ENCODE results near the gene MYOM1.

MYOM1 gene

DNA sequence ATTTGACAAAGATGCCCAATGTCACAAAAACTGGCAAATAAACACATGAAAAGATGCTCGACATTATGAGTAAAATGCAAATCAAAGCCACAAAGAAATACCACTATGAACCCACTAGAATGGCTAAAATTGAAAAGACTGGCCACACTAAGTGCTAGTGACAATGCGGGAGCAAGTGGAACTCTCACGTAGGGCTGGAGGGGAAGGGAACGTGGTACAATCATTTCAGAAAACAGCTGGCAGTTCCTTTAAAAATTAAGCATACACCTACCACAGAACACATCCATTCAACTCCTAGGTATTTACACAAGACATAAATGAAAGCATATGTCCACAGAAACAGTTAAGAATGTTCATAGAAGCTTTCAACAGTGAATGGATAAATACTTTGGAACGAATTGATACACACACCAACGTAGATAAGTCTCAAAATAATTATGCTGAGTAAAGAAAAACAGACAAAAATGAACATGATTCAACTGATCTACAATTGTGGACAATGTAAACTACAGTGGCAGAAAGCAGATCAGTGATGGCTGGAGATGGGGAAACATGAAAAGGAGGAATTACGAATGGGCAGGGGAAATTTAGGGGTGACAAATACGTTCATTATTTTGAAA, 71.7 kb downstream of the MYOM1 start:
- no peak for DNase-seq

DNA sequence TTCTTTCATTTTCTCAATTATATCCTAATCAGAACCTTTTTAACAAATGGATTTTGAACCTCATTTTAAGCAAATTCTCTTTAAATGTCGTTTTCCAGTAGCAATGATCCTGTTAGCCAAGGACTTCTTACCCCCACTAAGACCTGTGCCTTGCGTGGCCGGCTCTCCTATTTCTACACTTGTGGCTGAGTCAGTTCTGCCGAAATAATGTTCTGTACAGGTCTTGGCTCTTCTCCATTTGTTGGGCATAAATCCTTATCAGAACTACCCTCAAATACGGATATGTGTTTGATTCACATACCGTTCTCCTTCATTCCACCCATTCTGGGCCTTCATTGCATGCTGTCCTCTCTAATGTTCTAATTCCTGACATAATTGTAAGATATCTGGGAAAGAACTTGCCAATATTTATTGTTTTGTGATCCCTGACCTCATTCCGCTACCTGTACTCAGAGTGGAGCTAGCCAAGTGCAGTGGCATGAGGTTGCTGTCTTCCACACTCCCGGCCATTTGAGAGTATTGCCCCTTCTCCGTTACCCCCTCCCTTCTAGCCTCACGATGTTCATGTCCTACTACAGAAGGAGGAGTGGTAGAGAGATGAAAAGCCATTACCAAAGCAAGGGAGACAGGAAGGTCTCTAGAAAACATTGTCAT, 78.7 kb downstream of the MYOM1 start:
- no peak for DNase-seq

DNA sequence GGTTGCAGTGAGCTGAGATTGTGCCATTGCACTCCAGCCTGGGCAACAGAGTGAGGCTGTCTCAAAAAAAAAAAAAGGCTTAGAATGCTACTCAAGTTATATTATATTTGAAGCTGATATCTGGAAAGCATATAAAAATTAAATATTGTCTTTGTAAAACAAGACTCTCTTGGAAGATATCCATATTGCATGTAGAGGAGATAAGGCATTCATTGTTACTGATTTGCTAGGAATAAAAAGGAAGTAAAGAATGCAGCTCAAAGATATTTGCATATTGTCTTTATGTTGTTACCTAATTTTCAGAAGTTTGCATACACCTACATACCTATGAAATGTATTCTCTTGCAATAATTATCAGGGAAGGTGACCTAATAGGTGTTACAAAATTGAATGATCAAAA, 79.4 kb downstream of the MYOM1 start:
- DNase-seq = no peak

DNA sequence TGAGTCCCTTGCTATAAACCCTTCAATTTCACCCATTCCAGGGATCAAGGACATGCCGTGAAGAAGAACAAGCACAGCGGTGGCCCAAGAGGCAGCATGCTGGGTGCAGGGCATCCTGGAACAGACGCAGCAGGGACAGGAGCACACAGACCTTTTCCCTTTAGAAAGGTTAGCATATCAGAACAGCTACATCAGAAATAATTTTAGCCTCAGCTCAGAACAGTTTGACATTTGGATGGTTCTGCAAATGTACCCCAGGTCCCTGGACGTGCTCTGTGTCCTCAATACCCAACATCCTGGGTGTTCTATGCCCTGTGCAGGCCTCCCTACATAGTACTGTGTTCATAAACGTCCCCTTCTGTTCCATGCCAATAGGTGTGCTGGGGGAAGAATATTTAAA, 80.4 kb downstream of the MYOM1 start:
- no peak for DNase-seq

DNA sequence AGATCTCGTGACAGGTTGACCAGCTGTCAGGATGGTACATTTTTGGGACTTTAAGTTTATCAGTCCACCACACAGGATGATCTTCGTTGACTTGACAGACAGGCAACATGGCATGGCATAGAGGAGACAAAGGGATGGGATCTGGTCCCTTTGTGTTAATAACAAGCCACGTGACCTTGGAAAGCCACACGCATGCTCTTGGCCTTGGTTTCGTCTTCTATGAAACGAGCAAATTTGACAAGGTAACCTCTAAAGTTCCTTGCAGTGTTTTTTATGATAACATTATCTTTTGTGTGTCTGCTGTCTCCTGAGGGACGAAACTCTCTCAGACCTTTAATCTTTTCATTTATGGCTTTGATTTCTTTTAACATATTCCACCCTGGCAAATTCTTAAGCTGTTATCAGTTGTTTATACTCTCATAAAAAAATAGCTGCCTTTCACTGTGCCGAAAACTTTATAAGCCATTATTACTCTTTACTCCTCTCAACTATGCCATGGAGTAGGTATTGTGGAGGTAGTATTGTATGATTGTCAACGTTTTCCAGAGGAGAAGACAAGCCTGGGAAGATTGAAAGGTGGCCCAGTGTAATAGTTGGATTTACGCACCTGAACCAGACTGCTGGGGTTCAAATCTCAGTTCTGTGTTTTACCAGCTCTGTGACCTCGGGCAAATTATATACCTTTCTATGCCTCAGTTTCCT, 81.3 kb downstream of the MYOM1 start:
- DNase-seq = no peak

DNA sequence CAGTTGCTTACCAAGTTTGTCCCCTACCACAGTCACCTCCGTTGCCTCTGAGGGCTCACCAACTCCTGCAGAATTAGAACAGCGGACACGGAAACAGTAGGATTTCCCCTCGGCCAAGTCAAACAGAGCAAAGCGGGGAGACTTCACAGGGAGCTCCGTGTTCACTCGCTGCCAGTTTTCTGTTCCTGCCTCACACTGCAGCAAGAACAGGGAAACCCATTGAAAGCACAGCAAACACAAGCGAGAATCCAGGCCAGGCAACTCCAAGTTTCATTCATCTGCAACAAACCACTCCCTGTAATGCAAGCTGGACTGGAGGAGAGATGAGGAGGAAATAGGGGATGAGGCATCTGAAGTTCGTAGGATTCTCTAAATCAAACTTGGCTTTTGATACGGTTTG, 84.2 kb downstream of the MYOM1 start:
- DNase-seq = no peak

DNA sequence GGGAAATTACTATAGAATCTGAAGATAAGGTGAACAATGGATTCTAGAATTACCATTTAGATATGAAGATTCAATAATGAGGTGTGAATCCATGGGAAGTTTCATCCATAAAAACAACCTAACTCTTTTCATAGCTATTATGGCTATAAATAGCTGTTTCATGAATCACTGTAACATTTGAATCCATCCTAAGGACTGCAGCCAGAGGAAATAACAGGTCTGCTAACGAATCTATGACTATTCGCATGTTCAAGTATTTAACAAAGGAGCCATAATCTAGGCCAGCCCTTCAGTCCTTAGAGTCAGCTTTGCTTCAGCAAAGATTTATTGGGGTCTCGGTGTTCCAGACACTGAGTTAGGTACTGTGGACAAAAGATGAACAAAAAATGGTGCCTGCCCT, 87.1 kb downstream of the MYOM1 start:
- DNase-seq = no peak

DNA sequence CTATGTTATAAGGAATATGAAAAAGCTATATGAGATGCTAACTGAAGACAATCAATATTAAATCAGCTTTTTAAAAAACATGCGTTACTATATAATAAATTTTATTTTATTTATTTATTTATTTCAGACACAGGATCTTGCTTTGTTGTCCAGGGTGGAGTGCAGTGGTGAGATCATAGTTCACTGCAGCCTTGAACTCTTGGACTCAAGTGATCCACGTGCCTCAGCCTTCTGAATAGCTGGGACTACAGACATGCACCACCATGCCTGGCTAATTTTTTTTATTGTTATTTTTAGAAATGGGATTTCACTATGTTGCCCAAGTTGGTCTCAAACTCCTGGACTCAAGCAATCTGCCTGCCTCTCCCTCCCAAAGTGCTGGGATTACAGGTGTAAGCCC, 89.4 kb downstream of the MYOM1 start:
- DNase-seq = no peak

DNA sequence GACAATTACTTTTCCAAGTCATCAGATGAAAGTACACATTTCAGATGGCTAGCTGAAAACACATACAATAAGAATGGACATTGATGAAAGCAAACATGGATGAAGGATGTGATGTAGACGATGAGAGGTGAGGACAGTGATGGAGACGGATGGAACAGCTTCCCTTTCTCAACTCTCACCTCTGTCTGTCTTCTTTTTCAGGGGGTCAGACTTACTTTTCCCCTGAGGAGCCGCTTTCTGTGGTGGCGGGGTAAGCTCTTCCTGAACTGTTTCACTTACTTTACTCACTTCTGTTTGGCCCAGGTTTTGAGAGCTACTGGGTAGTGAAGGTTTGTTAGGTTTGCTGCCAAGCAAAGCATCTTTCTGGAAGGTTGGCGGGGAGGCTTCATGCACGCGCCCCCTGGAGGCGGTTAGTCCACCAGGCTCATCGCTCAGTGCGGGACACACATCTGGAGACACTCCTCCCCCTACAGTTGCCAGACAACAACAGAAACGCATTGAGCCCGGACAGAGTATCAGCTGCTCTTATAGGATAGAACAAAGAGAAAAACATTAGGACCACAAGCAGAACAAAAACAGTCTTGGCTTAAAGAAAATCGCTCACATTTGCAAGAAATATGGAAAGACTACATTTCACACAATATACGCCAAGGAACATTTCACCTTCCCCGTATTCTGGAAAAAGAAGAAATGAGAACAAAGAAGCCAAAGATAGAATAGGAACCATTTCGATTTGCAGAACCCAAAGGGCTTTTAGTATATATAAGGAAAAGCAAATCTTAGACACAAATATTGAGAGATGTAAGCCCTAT, 90.5 kb downstream of the MYOM1 start:
- peak; percentile 51 for DNase-seq

DNA sequence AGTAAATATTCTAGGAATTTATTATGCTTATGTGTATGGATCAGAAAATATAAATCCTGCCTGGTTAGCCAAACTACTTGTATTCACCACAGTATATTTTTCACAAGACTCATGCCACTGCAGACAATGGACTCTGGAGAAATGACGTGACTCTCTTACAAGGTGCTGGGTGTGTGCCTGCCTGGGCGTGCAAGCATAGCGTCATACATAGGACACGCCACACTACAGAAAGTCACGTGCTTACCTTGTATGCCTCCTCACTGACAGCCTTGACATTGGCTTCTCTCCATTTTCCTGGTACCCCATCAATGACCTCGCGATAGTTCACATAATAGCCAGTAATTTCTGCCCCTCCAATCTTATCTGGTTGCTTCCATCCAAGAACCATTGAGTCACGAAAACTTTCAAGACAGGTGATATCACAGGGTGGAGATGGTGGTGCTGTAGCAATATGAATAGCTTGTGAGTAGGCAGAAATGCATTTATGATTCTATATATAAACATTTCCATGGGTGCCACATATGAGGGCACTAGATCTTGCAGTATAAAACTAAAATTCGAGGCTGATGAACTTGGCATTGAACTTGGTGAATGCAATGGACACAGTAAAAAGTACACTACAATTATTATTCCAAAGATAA, 93.2 kb downstream of the MYOM1 start:
- no peak for DNase-seq

DNA sequence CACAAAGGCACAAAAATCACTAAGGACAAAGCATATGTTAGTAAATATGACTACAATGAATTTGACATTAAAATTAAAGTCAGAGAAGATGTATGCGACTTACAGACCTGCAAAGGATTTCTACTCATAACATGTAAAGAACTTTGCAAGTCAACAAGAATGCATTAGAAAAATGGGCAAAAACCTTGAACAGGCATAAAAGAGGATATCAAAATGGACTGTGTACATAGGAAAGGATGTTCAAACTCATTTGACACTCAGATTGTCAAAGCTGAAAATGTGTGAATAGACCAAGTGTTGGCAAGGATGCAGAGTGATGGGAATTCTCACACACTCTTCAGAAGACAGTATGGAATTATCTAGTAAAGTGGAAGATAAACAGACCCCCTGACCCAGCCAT, 94.9 kb downstream of the MYOM1 start:
- DNase-seq = no peak

DNA sequence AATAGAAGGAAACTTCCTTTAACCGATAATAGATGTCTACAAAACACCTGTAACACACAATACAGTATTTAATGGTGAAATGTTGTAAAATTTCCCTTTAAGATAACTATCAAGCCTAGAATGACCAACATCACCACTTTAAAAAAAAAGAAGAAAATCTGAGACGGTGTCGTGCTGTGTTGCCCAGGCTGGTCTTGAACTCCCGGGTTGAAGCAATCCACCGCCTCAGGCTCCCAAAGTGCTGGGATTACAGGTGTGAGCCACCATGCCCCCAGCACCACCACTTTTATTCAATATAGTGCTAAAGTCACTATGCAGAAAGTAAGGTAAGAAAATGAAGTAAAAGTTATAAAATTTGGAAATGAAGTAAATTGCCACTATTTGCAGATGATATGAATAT, 96.9 kb downstream of the MYOM1 start:
- no peak for DNase-seq

DNA sequence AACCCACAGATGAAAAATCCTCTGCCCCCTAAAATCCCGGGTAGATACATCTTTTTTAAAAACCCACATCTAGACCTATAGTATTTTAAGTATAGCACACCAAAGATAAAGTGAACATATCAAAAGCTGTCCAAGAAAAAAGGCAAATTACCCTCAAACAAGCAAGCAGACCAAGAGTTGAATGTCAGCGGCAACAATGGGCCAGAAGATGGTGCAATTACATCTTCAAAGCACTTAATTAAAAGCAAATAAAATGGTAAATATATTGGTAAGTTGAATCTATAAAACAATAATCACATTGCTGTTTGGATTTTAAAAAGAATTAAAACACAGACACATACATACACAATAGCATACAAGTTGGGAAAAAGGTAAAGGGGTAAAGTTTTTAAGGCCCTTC, 98.5 kb downstream of the MYOM1 start:
- DNase-seq = no peak

DNA sequence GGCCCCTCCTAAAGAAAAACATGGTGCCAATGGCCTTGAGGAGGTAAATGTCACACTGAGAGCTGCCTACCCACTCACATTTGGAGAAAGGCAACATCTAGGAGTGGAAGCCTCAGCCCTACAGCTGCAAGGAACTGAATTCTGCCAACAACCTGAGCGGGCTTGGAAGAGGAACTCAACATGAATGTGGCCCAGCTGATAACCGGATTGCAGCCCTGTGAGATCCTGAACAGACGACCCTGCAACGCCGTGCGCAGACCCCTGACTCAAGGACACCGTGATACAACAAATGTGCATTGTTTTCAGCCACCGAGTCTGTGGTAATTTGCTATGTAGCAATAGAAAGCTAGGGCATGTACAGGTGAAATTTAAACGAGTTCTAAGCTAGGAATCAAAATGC, 99.4 kb downstream of the MYOM1 start:
- no peak for DNase-seq

DNA sequence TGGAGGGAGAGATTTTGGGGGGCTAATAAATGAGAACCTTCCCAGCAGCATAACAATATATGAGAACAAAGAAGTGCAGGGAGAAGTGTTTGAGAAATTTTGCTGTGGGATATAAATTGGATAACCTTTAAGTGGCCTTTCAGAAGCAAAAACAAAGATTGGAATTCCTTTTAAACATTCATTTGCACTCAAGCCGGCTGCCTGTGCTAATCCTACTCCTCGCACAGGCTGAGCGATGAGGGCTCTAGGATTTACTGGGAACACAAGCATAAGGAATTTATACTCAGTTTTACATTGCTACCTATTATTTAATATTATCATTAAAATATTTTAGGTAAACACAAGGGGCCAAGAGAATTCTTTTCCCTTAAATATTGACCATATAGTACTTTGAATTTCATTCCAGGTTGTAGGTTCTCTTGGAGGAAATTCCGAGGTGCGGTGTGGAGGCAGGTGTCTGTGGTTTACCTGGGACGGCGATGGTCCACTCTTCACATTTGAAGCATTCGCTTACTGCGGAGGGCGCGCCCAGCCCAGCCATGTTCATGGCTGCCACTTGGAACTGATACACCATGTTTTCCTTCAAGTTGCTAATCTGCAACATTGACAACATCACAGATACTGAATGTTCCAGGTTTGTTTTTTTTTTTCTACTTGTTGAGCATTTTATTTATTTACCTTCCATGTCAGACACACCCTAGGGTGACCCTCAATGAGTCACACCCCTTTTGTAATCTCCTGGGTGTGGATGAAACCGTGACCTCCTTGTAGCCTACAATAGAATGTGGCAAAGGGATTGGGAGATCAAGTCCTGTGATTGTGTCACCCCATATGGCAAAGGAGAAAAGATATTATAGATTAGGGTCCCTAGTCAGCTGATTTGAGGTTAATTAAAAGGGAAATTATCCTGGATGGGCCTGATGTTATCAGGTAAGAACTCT, 100.1 kb downstream of the MYOM1 start:
- DNase-seq = no peak

DNA sequence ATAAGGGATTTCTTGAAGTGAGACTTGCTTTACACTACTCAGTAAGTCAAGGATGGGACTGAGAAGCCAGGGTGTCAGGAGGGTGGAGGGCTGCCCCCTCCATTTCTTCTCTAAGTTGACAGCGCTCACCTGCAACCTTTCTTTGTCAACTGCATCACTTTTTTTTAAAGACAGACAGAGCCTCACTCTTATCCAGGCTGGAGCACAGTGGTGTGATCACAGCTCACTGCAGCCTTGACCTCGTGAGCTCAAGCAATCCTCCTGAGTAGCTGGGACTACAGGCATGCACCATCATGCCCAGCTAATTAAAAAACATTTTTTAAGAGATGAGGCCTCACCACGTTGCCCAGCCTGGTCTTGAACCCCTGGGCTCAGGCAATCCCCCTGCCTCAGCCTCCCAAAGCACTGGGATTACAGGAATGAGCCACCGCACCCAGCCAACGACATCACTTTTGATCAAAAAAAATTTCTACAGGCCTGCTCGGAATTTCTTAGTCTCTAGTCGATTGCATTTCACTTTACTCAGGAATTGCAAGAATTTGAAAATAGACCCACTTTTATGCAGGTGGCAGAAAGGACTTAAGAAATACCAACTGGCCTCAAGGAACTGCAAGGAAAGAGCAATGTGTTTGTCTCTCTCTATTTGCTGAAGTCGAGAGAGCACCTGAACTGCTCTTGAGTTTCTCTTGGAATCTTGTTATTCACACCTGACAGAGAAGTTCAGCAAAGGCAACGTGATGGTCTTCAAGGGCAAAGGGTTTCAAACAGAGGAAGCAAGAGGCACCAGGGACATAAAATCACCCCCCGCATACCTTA, 101.4 kb downstream of the MYOM1 start:
- DNase-seq = no peak

DNA sequence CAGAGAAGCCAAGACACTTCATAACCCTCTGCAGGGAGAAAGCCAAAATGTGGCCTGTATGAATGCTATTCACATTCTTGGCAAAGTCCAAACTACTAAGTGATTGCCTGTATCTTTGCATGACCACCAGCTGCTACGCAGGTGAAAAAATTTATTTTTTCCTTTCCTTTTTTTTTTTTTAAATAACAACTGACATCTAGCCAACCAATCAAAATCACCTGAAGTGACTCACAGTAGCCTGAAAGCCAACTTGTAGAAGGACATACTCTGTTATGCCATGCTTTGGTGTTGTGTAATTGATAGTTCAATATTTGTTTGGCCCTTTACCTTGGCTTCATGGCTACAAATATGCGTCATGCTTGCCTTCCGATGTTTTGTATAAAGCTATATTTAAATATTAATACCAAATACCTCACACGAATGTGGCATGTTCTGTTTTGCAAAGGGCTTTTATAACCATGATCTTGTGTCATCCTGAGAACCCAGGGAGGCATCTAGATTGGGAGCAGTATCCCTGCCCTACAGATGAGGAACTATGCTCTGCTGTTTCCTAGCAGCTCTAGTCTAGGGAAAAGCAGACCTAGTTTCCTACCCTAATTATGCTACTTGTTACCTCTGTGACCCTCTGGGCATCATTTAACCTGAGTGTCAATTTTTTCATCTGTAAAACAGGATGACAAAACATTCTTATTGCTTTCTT, 102.1 kb downstream of the MYOM1 start:
- DNase-seq = no peak

DNA sequence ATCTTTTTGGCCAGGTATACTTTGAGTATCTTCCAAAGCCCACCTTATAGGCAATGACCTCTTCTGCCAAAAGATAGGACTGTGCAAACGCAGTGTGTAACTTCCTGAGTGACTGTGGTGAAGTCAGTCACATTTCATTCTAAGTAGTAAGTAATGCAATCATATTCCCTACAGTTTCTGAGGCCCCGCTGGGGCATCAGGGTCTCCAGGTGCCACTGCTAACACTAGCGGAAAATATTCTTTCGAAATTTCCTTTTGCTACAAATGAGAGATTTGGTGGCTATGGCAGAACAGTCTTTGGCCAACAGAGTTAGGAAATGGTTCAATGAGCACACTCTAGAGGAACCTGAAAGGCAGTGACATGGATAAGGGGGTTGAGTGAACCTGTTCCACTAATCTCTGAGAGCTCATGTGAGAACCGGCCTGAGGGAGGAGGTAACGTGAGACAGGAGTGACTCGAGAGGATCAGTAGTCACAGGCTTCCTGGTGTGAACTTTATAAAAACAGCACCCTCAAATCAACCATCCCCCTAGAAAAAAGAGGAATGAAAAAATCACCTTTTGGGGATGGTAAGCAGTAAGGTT, 104.2 kb downstream of the MYOM1 start:
- DNase-seq = no peak

DNA sequence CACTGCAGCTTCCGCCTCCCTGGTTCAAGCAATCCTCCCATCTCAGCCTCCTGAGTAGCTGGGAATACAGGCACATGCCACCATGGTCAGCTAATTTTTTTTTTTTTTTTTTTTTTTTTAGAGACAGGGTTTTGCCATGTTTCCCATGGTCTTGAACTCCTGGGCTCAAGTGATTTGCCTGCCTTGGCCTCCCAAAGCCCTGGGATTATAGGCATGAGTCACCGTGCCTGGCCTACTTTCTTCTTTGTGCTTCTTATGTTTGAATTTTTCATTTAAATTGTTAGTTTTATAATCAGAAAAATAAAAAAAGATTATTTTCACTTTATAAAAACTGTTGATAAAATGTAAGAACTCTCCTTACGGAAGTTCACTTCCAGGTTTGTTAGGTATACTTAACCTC, 105.3 kb downstream of the MYOM1 start:
- no peak for DNase-seq

DNA sequence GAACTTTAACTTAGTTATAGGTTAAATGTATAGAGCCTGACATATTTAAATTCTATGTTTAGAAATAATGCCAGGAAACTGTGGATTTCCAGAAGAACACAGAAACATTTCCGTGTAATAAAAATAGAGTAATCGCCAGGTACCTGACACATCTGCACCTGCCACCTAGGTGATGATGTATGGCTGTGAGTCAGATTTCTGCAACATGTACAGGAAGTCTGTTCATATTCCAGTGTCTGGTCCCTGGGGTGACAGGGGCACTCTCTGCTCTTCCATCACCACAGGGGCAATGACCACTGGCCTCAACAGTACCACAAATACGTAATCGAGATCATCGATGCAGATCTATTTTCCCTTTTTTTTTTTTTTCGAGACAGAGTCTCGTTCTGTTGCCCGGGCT, 105.7 kb downstream of the MYOM1 start:
- no peak for DNase-seq

Measured in SIG-M5 (cell line).